ENCODE measurements around the gene RAB3D. TPM values are rescaled to one million over a fixed set of nuclear protein-coding genes. Genes with fewer than 3 reads are reported as not detected.
A peak's percentile ranks its signal among the peaks of the same experiment; 100 is the strongest.

Gene RAB3D
- total RNA-seq, 1 experiment from 2014 or later = 28.9 TPM

DNA sequence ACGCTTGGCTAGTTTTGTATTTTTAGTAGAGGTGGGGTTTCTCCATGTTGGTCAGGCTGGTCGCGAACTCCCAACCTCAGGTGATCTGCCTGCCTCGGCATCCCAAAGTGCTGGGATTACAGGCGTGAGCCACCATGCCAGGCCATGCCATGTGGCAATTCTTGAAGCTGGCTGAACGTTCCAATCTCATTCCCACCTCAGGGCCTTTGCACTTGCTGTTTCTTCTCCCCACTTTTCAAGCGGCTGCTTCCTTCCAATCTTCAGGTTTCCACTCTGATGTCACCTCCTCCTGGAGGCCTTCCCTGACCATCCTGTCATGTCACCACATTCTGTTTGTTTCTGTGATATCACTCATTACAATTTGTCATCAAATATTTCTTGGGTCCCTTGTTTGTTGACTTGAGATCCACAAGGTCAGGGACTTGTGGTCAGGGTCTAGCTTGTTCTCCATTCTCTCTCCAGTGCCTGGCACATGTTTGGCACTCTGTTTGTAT is 40.4 kb upstream of the RAB3D start:
- Histone ChIP-seq H4K20me1 (ENCODE audit: insufficient read depth) (no peaks in the 10 kb centered on the region), H2AFZ (ENCODE audit: low read depth, low read length, poor library complexity, severe bottlenecking) (no peak overlapping the region), H3K4me2 (ENCODE audit: low read length) (peak overlapping the region; percentile 97), H3K9ac (ENCODE audit: low read length) (peak overlapping the region; percentile 79), H3K79me2 (ENCODE audit: insufficient read depth, low read length) (peaks cover 7% of the 10 kb centered on the region; the same call in 1 of the 2 replicates), H3K27me3 (ENCODE audit: insufficient read depth, low read length) (no peaks in the 10 kb centered on the region), H3K9me3 (ENCODE audit: control insufficient read depth in 1 of 2, insufficient read depth in 1 of 2, low read depth in 1 of 2, low read length in 2 of 2) (no peaks in the 10 kb centered on the region), H3K4me1 (ENCODE audit: control insufficient read depth in 1 of 2, insufficient read depth in 2 of 2, low read length in 2 of 2) (peaks cover 56 to 90% of the 10 kb centered on the region in 2 experiments), H3K4me3 (replicated peaks in 1 of 2; ENCODE audit: low read depth in 1 of 2, low read length in 2 of 2) (peak overlapping the region; percentile 69 to 71), H3K36me3 (ENCODE audit: control insufficient read depth in 1 of 2, insufficient read depth in 2 of 2, low read length in 2 of 2) (no peaks in the 10 kb centered on the region), H3K27ac (ENCODE audit: low read depth, low read length) (peak overlapping the region; percentile 81), H3K9me2 (ENCODE audit: insufficient read depth) (no peaks in the 10 kb centered on the region)
- ChIA-PET CTCF (interaction anchor here (0.9 to 1.2 kb wide), 2 partner anchors 34 to 97 kb away, joined by 3 read pairs; no protein-coding TSS in a partner anchor), POLR2A (no interaction called here), RAD21 (ENCODE audit: low non-redundant PET in 1 of 2, low total read pairs in 2 of 2, uncharacterized antibody in 2 of 2, unreplicated experiment in 2 of 2) (no interaction called here)
- ATAC-seq (no peak), DNase-seq (ENCODE audit: low read depth, low spot score) (no peak)
- BruUV-seq (replicated peaks) = no TSS peak
- TF ChIP-seq, protein P1, sequence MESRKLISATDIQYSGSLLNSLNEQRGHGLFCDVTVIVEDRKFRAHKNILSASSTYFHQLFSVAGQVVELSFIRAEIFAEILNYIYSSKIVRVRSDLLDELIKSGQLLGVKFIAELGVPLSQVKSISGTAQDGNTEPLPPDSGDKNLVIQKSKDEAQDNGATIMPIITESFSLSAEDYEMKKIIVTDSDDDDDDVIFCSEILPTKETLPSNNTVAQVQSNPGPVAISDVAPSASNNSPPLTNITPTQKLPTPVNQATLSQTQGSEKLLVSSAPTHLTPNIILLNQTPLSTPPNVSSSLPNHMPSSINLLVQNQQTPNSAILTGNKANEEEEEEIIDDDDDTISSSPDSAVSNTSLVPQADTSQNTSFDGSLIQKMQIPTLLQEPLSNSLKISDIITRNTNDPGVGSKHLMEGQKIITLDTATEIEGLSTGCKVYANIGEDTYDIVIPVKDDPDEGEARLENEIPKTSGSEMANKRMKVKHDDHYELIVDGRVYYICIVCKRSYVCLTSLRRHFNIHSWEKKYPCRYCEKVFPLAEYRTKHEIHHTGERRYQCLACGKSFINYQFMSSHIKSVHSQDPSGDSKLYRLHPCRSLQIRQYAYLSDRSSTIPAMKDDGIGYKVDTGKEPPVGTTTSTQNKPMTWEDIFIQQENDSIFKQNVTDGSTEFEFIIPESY (IDR thresholded peaks at IDR 0.05; ENCODE audit: extremely low read depth, insufficient replicate concordance, low read length) = no peak
- TF ChIP-seq ZNF274 (IDR thresholded peaks at IDR 0.05; ENCODE audit: low read depth, low read length) (no peak), RAD21 (IDR thresholded peaks at IDR 0.05; ENCODE audit: low read depth) (no peak), EZH2 (IDR thresholded peaks at IDR 0.05) (no peak), CBX3 (IDR thresholded peaks at IDR 0.05; ENCODE audit: low read depth) (no peak), YY1 (IDR thresholded peaks at IDR 0.05; ENCODE audit: extremely low read depth, insufficient replicate concordance, low read depth, low read length) (no peak), SIN3A (IDR thresholded peaks at IDR 0.05; ENCODE audit: low read depth) (no peak), SP1 (IDR thresholded peaks at IDR 0.05; ENCODE audit: low read depth) (no peak), EZH2phosphoT487 (IDR thresholded peaks at IDR 0.05; ENCODE audit: borderline replicate concordance) (no peak), EGR1 (IDR thresholded peaks at IDR 0.05; ENCODE audit: low read depth) (no peak), ELF1 (IDR thresholded peaks at IDR 0.05; ENCODE audit: borderline replicate concordance, low read depth) (no peak), SRF (IDR thresholded peaks at IDR 0.05; ENCODE audit: low read depth) (no peak), POLR2A (IDR thresholded peaks at IDR 0.05; ENCODE audit: borderline replicate concordance, extremely low read depth, insufficient read depth, insufficient read length) (no peak)
- TF ChIP-seq, protein P2, sequence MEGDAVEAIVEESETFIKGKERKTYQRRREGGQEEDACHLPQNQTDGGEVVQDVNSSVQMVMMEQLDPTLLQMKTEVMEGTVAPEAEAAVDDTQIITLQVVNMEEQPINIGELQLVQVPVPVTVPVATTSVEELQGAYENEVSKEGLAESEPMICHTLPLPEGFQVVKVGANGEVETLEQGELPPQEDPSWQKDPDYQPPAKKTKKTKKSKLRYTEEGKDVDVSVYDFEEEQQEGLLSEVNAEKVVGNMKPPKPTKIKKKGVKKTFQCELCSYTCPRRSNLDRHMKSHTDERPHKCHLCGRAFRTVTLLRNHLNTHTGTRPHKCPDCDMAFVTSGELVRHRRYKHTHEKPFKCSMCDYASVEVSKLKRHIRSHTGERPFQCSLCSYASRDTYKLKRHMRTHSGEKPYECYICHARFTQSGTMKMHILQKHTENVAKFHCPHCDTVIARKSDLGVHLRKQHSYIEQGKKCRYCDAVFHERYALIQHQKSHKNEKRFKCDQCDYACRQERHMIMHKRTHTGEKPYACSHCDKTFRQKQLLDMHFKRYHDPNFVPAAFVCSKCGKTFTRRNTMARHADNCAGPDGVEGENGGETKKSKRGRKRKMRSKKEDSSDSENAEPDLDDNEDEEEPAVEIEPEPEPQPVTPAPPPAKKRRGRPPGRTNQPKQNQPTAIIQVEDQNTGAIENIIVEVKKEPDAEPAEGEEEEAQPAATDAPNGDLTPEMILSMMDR (IDR thresholded peaks at IDR 0.05 in 2 of 3, conservative IDR thresholded peaks at IDR 0.05 in 1 of 3; ENCODE audit: borderline replicate concordance in 1 of 3, insufficient read depth in 1 of 3, low read depth in 2 of 3, low read length in 2 of 3) = no peak
- TF ChIP-seq, protein P3, sequence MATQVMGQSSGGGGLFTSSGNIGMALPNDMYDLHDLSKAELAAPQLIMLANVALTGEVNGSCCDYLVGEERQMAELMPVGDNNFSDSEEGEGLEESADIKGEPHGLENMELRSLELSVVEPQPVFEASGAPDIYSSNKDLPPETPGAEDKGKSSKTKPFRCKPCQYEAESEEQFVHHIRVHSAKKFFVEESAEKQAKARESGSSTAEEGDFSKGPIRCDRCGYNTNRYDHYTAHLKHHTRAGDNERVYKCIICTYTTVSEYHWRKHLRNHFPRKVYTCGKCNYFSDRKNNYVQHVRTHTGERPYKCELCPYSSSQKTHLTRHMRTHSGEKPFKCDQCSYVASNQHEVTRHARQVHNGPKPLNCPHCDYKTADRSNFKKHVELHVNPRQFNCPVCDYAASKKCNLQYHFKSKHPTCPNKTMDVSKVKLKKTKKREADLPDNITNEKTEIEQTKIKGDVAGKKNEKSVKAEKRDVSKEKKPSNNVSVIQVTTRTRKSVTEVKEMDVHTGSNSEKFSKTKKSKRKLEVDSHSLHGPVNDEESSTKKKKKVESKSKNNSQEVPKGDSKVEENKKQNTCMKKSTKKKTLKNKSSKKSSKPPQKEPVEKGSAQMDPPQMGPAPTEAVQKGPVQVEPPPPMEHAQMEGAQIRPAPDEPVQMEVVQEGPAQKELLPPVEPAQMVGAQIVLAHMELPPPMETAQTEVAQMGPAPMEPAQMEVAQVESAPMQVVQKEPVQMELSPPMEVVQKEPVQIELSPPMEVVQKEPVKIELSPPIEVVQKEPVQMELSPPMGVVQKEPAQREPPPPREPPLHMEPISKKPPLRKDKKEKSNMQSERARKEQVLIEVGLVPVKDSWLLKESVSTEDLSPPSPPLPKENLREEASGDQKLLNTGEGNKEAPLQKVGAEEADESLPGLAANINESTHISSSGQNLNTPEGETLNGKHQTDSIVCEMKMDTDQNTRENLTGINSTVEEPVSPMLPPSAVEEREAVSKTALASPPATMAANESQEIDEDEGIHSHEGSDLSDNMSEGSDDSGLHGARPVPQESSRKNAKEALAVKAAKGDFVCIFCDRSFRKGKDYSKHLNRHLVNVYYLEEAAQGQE (IDR thresholded peaks at IDR 0.05; ENCODE audit: low read depth) = no peak
- intact Hi-C loops (cut with micrococcal nuclease) = loop anchor here (5.0 kb wide), 1 partner anchor 88 kb away; no protein-coding TSS in a partner anchor

All from HCT116 (cell line).